LNCAP (cell line): ENCODE measurements around the gene SORBS2.

ENCODE experiments used
- TF ChIP-seq, protein P1 (sequence below): fragments of 450-650 bp; IDR thresholded peaks from 2 replicates; pipeline ENCODE4 v1.5.1; 2017; ENCODE audit warnings: mild to moderate bottlenecking

The SORBS2 gene

DNA sequence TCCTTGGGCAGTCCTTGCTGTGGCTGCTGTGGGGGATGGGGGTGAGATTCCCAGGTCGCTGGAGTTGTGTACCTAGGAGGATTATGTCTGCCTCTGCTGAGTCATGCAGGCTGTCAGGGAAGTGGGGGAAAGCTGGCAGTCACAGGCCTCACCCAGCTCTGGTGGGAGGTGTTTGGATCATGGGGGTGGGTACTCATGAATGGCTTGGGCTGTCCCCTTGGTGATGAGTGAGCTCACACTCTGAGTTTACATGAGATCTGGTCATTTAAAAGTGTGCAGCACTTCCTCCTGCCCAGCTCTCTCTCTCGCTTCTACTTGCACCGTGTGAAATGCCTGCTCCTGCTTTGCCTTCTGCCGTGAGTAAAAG is 252.1 kb downstream of the SORBS2 start:
- TF ChIP-seq, protein P1, sequence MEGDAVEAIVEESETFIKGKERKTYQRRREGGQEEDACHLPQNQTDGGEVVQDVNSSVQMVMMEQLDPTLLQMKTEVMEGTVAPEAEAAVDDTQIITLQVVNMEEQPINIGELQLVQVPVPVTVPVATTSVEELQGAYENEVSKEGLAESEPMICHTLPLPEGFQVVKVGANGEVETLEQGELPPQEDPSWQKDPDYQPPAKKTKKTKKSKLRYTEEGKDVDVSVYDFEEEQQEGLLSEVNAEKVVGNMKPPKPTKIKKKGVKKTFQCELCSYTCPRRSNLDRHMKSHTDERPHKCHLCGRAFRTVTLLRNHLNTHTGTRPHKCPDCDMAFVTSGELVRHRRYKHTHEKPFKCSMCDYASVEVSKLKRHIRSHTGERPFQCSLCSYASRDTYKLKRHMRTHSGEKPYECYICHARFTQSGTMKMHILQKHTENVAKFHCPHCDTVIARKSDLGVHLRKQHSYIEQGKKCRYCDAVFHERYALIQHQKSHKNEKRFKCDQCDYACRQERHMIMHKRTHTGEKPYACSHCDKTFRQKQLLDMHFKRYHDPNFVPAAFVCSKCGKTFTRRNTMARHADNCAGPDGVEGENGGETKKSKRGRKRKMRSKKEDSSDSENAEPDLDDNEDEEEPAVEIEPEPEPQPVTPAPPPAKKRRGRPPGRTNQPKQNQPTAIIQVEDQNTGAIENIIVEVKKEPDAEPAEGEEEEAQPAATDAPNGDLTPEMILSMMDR = no peak

DNA sequence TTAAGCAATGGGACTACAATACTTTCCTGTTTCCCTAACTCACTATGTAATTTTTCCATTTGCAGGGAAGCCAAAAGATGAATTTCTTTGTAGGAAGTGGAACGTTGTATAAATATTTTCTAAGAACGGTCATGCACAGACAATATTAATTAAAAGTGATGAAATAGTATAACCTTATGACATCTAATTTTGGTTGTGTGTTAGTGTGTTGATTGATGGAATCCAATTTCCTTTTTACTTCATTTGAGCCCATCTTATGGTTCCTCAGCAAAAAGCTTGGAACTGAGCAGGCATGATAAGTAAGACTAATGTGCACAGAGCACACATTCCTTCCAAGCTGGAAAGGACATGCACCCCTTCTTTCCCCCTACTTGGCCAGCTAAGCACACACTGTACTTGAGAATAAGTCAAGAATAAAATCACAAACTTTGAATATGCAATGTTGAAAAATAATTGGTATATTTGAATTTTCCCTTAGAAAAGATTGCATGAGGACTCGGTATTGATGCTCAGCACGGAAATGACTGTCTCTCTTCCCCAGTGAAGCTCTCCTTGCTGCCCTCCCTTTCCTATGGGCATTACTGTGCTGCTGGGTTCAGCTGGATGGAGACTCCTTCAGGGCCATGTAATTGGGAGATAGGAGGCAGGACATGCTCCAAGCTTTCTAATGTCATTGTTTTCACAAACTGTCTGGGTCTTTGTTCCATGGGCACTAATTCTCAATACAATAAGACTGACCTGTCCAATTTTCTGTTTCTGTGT is 257.4 kb downstream of the SORBS2 start:
- TF ChIP-seq, protein P1 = no peak

GRCh38 chr4:185552254-185552653 is 259.7 kb downstream of the SORBS2 start:
- TF ChIP-seq, protein P1 = no peak

DNA sequence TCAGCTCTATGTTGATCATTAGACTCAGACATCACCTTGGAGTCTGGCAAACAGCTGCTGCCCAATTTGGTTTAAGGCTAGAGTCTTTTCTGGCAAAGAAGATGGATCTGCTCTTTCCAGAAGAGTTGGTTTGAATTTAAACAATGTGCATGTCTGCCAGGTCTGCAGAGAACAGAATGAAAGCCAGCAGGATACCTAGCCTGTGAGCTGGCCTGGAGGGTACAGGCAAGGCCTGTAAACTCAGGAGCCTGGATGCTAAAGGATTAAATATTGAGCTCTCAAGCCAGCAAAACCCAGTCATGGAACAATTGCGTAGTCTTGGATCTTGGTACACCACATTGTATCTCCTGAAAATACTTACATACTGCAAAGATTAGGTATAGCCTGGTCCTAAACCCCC is 261.1 kb downstream of the SORBS2 start:
- TF ChIP-seq, protein P1 = no peak

DNA sequence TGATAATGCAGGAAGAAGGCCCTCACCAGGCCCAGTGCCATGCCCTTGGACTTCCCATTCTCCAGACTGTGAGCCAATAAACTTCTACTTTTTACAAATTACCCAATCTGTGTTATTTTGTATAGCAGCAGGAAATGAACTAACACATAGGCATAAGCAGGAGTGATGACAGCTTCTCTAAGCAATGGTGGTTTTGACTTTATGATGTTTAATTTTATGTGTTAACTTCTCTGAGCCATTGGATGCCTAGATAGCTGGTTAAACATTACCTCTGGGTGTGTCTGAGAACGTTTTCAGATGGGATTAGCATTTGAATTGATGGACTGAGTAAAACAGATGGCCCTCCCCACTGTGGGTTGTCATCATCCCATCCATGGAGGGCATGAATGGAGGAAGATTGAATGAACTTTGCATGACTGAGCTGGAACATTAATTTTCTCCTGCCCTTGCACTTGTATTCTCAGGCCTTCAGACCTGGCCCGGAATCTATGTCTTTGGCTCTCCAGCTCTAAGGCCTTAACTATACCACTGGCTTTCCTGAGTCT is 262.8 kb downstream of the SORBS2 start:
- TF ChIP-seq, protein P1 = no peak

GRCh38 chr4:185548587-185548986 is 263.4 kb downstream of the SORBS2 start:
- TF ChIP-seq, protein P1 = no peak

DNA sequence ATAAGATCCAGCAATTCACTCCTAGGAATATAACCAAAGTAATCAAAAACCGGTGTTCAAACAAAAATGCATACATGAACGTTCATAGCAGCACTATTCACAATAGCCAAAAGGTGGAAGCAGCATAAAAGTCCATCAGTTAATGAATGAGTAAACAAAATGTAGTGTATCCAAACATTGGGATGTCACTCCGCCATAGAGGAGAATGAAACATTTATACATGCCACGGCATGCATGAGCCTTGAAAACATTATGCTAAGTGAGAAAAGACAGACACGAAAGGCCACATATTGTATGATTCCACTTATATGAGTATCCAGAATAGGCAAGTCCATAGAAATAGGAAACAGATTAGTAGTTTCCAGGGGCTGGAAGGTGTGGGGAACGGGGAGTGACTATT is 265.7 kb downstream of the SORBS2 start:
- TF ChIP-seq, protein P1 = no peak
